ENCODE data around the gene SELENOS.

DNA sequence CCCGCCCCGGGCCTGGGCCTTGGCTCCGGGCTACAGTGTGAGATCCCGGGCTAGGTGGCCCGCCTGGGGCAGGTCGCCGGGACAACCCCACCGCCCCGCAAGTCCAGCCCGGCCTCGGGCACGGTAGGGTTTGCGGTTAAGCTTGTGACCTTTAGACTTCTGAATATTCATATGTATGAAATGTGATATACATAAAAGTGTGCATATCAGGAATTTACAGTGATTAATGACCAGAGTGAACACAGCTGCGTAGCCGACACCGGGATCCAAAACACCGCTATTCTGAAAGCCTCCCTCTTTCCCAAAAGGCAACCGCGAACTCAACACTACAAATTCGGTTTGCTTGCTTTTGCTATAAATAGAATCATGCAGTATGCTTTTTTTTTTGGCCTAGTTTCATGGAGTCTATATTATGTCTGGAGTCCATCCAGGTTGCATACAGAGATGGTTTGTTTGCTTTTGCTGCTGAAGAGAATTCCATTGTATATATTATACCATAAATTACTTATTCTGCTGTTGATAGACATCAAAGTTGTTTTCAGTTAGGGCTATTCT is 18.4 kb upstream of the SELENOS start:
- TF ChIP-seq YY1 (IDR thresholded peaks at IDR 0.05; ENCODE audit: insufficient read depth, insufficient read length) = no peak
- TF ChIP-seq SUZ12 (IDR thresholded peaks at IDR 0.05; ENCODE audit: extremely low read depth, insufficient read depth, insufficient read length) = no peak
- TF ChIP-seq ZNF274 (IDR thresholded peaks at IDR 0.05; ENCODE audit: low read depth, low read length) = no peak

All from NT2/D1 (cell line).